NOMO-1 treated with DMSO at 0.1 percent for 48 hours (cell line): ENCODE measurements around the gene CLIC1.
"Not testable (repeated sequence)": the region's sequence is repeated elsewhere in the genome, so short reads cannot be mapped to it uniquely, and the experiment has no call there.

Experiments
- DNase-seq: peaks from one replicate; lab custom pipeline; 2025; ENCODE audit not compliant: unreplicated experiment; lab: John Stamatoyannopoulos, UW

Gene CLIC1

DNA sequence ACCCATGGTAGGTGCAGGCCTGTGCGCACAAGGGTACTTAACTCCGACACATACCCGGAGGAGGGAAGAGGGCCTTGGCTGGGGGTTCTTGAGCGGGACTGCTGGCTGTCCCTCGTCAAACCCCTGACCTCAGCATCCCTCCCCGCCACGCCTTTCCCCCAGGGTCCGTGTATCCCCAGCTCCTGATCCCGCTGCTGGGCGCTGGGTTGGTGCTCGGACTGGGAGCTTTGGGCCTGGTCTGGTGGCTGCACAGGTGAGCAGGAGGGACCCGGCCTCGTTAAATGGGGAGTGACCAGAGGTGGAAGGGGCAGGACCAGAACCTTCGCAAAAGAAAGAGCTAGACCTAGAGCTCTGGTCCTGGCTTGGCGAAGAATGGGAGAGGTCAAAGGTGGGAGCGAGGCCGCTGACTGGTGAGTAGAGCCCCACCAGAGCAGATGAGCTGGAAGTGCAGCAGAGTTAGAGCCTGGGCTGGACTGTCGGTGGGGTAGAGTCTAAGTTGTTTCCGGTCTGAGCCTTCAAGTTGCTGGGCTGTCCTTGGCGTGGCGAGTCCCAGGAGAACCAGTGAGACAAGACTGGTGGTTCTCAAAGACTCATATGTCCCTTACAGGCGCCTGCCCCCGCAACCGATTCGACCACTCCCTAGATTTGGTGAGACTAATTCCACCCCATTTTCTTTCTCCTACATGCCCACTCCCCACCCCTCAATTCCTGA is 12.2 kb downstream of the CLIC1 start:
- no peak for DNase-seq

- no peak for DNase-seq
These were observed 12.9 kb downstream of the CLIC1 start, which contains the start of gene MPIG6B for GRCh38 chr6:31723245-31723979. Gene MPIG6B (plus strand): TSS chr6:31723373. CDS start chr6:31723384, 11 bp downstream.

GRCh38 chr6:31722173-31722572 is 14.2 kb downstream of the CLIC1 start:
- DNase-seq: no peak

DNA sequence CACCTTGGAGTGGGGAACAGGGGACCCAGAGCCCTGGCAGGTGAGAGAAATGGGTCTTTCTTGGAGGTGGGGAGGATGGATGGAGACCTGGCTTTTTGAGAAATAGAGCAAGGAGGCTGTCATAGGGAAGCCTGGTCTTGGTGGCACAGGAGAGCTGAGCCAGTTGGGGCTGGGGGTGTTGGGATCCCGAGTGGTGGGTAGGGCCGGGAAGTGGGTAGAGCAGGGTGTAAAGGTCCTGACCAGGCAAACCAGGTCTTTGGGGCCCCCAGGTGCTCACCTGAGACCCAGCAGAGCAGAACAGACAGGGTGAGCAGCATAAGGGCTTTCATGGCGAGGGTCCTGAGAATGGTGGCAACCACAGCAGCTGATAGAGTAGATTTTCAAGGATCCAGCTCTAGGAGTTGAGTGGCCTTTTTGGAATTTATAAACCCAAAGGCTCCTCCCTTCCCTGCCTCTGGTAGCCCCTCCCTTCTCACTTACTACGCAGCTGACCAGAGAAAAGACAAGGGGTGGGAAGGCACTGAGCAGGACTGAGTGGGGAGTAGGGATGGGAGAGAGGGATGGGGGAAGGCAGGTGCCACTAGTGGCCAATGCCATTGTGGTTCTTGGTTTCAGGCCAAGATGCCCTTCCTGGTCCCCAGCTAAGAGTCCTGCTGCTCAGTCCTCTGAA is 14.8 kb downstream of the CLIC1 start, which contains the start of gene LY6G6C:
TSS of gene LY6G6C (minus strand) at position 396 of the 670 bp plus-strand sequence. CDS start at position 329, 67 bp downstream.
- no peak for DNase-seq

DNA sequence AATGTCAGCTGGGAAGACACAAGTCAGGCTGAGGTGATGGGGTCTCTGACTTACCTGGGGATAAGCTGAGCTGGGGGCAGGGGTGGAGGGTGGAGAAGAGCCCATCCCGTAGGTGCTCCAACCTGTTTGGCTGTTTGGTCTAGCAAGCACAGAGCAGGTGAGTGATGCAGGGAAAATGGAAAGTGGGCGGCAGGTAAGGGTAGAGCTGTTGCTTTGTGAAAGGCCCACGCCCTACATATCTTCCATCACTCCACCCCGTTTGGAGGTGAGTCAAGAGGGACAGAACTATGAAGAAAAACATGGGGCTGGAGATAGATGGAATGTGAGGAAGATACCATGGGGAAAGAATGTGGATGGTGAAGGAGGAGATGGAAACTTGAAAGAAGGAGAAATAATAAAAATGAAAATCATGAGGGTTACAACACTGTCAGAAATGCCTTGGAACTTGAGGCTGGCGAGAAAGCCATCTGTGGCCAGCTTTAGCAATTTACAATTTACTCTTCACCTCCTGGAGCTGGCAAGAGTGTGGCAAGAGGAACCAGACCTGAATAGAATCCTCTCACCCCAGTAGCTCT is 16.0 kb downstream of the CLIC1 start:
- no peak for DNase-seq

- no peak for DNase-seq
These were observed 17.3 kb downstream of the CLIC1 start for GRCh38 chr6:31719001-31719400.

- no peak for DNase-seq
These were observed 18.1 kb downstream of the CLIC1 start for GRCh38 chr6:31718265-31718664.

DNA sequence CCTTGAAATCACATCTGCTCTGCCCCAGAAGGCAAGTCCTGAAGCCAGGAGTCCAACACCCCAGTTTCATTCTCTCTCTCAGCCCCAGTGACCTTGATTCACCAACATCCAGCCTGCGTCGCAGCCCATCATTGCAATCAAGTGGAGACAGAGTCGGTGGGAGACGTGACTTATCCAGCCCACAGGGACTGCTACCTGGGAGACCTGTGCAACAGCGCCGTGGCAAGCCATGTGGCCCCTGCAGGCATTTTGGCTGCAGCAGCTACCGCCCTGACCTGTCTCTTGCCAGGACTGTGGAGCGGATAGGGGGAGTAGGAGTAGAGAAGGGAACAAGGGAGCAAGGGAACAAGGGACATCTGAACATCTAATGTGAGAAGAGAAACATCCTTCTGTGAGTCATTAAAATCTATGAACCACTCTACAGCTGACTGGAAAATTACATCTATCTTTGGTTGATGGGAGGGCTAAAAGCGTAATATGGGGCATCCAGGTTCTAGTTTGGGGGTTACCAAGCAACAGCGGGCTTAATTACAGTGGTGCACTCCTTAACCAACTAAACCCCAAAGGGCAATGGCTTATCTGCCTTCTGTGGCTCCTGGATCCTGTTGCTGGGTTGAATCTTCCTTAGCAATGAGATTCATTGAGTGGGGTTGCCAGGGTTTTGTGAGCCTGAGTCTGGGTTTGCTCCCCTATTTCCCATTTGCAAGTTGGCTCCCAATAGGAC is 18.7 kb downstream of the CLIC1 start:
- DNase-seq: no peak

- DNase-seq: no peak
These were observed 21.0 kb downstream of the CLIC1 start, which contains the start of gene LY6G6D for GRCh38 chr6:31715022-31715958. Gene LY6G6D (plus strand): TSS chr6:31715348. CDS start chr6:31715356, 8 bp downstream.

- no peak for DNase-seq
These were observed 22.2 kb downstream of the CLIC1 start for GRCh38 chr6:31713991-31714684.

DNA sequence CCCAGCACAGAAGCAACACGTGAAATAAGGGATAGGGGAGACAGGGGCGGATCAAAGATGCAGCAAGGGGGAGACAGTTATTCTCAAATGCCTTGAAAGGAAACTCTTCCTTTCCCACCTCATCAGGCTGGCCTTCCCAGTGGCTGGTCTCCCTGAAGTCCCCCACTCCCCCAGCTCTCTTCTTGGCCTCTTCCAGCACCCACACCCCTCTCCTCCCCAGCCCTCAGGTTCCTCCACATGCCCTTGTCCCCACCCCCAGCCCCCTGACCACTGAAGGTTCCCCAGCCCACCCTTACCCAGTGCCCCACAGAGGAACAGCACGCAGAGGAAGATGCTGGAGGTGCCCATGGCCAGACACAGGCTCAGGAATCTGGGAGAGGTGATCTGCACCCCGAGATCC is 22.9 kb downstream of the CLIC1 start:
- no peak for DNase-seq

- no peak for DNase-seq
These were observed 24.0 kb downstream of the CLIC1 start for GRCh38 chr6:31712296-31712695.

DNA sequence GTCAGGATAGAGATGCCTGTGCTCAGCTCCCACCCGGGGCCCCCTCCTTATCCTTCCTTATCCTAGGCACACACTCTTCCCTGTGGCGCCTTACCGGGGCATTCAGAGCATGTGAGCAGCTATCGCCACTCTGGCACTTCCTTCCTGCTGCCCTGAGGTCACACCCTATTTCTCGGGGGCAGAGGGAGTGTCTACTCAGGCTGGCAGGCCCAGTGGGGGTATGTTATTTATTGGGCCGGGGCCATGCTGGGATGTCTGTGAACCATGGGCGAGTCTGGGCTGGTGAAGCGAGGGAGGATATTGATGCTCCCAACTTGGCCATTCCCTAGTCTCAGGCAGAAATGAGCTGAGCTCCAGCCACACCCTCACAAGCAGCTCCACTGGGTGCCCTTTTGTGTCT is 25.1 kb downstream of the CLIC1 start:
- peak; percentile 12 for DNase-seq

DNA sequence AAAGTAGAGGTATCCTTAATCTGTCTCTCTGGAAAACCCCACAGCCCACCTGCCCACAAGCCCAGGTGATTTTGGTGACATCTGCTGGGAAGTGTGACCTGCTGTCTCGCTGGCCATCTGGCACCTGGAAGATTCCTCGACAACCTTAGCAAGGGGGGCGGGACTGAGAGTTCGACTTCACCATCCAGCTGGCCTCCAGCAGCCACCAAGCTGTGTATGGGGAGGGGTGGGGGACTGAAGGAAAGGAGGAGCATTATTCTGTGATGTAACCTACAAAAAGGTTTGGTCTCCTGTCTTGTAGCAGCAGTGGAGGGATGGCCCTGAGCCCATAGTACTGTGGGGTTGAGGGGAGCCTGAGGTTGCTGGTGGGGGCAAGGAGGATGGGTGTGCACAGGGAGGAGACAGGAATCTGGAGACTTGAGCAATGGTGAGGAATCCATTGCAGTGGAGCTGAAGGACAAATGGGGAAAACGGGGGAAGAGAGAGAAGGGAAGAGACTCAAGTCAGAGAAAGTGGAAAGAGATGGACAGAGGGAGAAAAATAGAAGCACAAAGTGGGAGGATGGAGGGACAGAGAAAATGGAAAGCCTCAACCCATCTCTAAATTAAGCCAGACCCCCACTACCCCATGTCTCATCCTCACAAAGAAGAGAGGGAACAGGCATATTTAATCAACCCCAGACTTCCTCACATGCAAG is 25.7 kb downstream of the CLIC1 start:
- no peak for DNase-seq

DNA sequence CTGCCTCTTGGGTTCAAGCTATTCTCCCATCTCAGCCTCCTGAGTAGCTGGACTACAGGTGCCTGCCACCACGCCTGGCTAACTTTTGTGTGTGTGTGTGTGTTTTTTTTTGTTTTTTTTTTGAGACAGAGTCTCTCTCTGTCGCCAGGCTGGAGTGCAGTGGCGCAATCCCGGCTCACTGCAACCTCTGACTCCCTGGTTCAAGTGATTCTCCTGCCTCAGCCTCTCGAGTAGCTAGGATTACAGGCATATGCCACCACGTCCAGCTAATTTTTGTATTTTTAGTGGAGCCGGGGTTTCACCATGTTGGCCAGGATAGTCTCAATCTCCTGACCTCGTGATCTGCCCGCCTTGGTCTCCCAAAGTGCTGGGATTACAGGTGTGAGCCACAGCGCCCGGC is 27.2 kb downstream of the CLIC1 start:
- DNase-seq: not testable (repeated sequence)

DNA sequence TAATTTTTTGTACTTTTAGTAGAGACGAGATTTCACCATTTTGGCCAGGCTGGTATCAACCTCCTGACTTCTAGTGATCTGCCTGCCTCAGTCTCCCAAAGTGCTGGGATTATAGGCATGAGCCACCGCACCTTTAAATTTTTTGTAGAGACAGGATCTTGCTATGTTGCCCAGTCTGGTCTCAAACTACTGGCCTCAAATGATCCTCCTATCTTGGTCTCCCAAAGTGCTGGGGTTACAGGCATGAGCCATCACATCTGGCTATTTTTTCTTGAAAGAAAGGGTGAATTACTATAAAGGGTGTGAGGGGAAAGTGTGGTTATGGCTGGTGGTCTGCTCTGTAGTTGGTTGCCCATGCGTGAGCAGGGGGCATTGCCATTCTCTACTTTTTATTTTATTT is 28.1 kb downstream of the CLIC1 start:
- no peak for DNase-seq

- DNase-seq: no peak
These were observed 28.6 kb downstream of the CLIC1 start for GRCh38 chr6:31707701-31708100.

- DNase-seq: no peak
These were observed 29.7 kb downstream of the CLIC1 start, which contains the start of gene LY6G6F for GRCh38 chr6:31706599-31706998. Gene LY6G6F (plus strand): TSS chr6:31706866. CDS start chr6:31706907, 41 bp downstream.
